RKO (cell line): ENCODE measurements around the gene LEMD2.
"Not testable (repeated sequence)": the region's sequence is repeated elsewhere in the genome, so short reads cannot be mapped to it uniquely, and the experiment has no call there.

Experiments used
- DNase-seq: peaks from one replicate; pipeline ENCODE4 v3.0.0-alpha.2; 2016; ENCODE audit warnings: low spot score

The LEMD2 gene

DNA sequence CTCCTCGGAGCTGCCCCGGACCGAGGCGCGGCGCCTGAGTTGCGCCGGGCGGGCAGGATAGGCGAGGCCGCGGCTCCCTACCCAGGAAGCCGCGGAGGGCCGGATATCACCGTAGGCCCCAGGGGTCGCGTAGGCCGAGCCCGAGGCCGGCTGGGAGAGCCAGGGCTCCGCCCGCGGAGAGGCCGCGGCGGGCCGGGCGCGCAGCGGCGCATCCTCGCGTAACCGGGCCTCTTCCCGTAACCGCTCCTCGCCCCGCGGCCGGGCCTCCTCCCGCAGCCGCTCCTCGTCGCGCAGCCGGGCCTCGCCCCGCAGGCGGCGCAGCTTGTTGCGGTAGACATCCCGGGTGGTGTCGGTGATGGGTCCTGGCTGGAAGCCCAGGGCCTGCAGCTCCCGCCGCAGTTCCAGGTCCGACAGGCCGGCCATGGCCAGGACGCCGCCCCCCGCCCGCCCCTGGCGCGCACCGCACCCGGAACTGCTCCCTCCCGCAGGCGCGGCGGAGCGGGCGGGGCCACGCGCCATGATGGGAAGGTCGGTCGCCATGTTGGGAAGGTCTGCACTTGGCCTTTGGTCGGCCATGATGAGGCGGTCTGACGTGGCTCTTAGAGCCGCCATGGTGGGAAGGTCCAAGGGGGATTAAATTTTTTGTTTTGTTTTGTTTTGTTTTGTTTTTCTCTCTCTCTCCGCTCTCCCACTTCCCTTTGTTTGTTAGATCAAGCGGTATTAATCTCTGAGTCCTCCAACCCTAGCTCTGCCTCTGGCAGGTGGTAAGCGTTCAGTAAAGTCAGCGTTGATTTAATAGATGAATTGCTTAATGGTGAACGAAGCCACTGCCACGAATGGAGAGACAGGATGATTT, at the start of gene LEMD2:
Gene LEMD2 (minus strand): TSS at position 437 of the 856 bp plus-strand sequence. CDS start 14 bp downstream, at position 423.
- peak; percentile 92 for DNase-seq

DNA sequence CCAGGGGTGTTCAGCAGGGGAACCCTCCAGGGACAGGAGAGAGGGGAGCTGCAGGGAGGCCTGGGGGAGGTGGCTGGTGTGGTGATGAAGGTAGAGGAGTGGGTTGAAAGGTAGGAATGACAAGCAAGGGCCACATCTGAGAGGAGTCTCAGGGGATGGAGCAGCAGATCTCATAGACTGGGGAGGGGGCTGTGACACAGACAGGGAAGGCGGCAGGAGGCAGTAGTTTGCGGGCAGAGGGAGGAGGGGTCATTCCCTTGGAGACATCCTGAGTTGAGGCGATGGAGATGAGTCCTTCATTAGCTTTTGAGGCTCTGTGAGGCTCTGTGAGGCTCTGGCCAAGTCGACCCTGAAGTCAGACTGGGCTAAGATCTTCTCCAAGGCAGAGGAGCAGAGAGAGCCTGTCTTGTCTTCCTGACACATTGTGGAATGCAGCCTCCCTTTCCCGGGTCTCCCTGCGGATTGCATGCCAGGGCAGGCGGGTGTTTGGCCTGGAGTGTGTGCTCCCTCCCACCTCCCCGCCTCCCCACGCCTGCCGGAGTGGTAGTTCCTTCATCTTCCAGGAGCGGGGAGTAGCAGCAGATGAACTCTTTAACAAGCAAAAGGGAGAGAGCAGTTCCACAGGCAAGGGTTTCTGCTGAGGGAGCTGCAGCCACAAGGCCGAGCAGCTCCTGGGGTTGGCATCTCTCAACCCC, 49.2 kb upstream of the LEMD2 start:
- no peak for DNase-seq

DNA sequence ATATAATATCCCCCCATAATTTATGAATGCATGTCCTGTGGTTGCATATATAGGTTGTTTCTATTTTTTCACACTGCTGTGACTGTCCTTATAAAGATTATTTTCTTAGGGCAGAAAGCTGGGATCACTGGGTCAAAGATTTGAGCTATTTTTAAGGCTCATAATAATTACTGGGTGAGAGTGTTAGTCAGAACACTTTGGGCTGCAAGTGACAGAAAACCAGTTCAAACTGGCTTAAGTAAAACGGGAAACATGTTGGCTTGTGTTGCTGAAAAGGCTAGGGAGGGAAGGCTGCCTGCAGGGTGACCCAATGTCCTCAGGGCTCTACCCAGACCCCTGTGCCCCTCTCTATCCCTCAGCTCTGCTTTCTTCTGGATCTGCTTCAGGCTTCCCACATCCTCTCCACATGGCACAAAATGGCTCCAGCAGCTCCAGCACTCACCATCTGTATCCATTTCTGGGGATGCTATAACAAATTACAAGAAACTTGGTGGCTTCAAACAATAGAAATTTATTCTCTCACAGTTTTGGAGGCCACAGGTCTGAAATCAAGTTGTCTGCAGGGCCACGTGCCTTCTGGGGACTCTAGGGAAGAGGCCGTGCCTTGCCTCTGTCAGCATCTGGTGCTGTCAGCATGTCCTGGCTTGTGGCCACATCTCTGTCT, 48.0 kb upstream of the LEMD2 start:
- no peak for DNase-seq

DNA sequence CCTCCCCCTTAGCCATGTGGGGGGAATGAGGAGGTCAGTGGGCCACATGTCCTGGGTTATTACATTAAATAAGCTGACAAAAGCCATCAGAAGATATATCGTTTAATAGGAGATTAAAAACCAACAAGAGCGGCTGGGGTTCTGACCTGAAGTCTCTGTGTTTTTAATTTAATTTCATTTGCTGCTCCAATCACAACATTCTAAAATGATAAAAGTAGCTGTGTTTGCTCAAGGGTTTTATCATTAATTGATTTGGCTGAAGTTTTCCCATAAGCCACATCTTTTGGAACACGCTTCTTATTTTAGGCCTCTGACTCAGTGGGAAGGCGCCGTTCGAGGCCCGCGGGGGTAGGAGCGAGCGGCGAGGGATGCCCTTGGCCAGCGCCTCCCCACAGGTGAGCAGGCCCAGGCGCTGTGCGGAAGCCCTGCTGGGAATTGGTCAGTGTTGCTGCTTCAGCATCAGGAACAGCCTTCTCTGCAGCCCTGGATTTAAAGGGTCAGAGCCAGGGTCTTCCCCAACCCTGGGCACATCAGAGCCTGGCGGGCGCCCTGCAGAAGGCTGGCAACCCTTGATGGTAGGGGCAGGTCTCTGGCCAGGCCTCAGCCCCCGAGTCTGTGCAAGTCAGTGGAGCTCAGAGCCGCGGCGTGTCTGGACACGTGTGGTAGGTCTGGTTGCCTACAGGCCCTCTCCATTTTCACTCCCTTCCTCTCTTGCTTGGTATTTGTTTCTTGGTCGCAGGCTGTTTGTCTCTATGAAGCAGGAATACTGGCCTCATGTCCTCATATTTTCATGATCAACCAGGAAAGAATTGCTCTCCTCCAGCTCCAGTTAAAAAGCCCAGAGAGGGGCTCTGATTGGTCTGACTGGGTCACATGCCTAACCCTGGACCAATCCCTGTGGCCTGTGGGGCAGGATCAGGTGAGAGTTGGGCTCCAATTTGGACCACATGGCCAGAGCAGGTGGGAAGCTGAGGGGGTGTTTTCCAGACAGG, 45.8 kb upstream of the LEMD2 start:
- DNase-seq: no peak

DNA sequence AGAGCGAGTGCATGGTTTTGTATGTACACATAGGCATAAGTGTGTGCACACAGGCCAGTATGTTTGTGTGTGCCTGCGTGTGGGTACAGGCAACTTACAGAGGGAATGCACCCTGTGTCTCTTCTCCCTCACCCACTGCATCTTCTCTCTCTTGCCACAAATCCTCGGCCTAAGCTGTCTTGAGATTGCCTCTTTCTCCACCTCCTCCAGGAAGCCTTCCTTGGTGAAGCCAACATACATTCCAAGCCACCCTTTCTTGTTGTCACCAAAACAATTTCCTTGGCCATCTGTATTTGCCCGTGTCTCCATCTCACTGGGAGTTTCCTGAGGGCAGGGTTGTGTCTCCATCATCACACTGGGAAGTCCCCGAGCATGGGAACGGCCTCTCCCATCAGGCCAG, 44.7 kb upstream of the LEMD2 start:
- DNase-seq: no peak

DNA sequence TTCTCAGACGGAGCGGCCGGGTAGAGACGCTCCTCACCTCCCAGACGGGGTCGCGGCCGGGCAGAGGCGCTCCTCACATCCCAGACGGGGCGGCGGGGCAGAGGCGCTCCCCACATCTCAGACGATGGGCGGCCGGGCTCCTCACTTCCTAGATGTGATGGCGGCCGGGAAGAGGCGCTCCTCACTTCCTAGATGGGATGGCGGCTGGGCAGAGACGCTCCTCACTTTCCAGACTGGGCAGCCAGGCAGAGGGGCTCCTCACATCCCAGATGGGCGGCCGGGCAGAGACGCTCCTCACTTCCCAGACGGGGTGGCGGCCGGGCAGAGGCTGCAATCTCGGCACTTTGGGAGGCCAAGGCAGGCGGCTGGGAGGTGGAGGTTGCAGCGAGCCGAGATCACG, 43.9 kb upstream of the LEMD2 start:
- not testable (repeated sequence) for DNase-seq

DNA sequence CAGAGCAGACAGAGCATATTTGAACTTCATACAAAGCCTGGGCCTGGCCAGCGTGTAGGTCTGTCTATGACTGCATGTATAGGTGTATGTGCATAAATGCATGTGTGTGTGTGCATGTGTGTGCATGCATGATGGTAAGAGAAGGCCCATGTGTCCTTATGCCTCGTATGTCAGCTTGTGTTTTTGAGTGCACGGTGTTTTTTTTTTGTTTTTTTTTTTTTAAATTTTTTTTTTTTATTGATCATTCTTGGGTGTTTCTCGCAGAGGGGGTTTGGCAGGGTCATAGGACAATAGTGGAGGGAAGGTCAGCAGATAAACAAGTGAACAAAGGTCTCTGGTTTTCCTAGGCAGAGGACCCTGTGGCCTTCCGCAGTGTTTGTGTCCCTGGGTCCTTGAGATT, 42.8 kb upstream of the LEMD2 start:
- not testable (repeated sequence) for DNase-seq

DNA sequence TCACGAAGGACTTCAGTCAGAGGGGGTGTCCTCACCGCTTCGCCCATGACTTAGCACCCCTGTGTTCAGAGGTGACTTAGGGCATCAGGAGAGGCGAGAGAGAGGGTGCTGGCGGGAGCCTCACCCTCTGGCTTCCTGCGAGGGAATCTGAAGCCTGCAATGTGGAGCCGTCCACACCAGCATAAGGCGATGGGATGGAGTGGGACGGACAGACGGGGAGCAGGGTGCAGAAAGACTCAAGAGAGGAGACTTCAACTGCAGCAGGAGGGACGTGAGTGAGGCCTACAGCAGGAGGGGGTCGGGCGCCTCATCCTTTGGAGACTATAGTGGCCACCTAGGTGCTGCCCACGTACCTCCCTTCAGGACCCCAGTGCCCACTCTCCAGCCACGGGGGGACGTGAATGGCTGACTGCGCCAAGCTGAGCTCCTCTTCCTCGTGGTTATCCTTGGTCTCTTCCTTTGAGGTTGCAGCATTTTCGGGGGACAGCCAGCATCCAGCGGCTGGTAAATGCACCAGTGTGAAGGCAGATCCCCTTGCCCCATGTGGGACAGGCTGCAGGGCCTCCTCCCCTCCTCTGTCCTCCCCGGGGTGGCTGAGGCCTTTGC, 41.8 kb upstream of the LEMD2 start:
- DNase-seq: no peak

DNA sequence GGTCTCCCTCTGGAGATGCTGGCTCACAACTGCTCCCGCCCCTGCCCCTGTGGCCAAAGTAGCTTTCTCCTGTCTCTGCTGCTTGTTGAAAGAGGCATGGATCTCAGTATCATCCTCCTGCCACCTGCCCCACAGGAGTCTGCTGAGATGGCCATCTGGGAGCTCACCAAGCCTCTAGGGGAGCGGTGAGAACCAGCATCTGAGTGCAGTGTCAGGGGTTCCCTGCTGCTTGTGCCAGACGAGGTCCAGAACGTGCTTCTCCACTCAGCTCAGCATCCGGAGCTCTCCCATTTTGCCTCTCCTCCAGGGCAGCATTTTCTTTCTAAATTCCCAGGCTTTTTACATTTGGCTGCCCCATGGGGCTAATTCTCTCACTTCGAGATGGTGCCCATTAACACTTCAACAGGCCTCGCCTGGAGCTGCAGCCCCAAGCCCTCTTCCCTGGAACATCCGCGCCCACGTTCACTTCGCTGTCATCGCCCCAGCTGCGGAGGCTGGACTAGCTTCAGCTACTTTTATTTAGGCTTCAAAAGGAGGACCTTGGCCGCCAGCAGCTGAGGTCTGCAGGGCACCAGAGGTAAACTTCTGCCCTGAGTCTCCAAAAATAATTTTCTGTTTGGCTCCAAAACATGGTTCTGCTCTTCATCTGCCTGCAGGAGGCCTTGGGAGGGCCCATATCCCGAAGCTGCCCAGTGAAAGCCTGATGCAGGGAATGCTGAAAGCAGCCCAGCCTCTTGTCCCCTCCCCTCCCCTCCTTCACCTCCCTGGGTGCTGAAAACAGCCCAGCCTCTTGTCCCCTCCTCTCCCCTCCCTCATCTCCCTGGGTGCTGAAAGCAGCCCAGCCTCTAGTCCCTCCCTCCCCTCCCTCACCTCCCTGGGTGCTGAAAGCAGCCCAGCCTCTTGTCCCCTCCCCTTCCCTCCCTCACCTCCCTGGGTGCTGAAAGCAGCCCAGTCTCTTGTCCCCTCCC, 40.1 kb upstream of the LEMD2 start:
- no peak for DNase-seq

DNA sequence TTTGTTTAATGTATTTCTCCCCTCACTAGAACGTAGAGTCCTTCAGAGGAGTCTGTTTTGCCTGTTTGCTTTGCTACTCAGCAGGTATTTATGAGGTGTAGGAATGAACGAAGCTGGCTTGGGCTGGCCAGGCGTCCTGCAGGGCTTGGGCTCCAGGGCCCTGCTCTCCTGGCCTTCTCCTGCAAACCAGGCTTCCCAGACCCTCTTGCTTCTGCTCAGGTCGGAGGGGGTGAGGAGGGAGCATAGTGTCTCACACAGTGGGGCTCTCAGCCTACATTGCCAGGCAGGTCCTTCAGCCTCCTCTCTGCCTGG, 39.5 kb upstream of the LEMD2 start:
- DNase-seq: no peak

DNA sequence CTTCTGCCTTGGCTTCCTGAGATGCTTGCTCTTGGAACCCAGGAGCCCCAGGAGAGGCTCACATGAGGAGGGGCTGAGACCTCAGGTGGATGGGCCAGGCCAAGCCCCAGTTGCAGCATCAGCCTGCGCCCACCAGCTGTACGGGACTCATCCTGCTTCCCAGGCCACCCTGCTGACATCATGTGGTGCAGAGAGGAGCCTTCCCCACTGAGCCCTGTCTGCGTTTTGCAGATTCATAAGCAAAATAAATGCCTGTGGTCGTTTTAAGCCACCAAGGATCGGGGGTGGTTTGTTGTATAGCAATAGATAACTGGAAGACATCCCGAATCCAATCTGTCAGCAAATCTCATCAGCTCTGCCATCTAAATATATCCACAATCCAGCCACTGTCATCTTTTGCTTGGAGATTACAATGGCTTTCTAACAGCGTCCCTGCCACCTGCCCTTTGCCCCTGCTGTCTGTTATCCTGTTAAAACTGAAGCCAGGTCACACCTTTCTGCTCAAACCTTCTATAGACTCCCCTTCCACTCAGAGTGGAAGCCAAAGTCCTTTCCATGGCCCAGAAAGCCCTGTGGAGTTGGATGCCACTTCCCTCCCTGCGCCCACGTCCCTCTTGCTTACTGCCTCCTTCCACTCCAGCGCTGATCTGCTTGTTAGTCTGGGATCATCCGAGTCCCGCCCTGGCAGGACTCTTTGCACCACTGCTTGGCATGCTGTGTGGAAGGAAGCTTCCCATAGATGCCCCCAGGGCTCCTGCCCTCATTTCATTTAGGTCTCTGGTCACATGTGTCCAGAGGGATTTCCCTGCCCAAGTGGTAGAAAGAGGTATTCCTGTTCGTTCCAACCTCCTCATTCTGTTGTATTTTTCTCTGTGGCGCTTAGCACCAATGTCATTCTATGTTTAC, 38.9 kb upstream of the LEMD2 start:
- no peak for DNase-seq

DNA sequence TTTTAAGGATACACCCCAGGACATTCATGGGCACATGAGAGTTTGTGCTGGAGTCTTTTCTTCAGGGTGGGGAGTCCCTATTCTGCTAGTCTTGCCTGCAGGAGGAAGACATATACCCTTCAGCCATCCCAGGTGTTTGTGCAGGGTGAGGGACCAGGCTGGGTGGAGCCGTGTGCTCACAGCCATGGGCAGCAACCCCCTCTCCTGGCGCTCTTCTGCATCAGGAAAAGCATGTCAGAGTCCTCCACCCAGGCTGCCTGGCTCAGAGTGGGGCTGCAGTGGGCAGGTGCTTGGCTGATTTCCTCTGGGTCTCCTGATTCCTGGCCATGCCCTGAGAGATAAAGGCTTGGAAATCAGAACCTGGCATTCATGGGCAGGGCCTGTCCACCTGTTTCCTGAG, 37.6 kb upstream of the LEMD2 start:
- DNase-seq: no peak

DNA sequence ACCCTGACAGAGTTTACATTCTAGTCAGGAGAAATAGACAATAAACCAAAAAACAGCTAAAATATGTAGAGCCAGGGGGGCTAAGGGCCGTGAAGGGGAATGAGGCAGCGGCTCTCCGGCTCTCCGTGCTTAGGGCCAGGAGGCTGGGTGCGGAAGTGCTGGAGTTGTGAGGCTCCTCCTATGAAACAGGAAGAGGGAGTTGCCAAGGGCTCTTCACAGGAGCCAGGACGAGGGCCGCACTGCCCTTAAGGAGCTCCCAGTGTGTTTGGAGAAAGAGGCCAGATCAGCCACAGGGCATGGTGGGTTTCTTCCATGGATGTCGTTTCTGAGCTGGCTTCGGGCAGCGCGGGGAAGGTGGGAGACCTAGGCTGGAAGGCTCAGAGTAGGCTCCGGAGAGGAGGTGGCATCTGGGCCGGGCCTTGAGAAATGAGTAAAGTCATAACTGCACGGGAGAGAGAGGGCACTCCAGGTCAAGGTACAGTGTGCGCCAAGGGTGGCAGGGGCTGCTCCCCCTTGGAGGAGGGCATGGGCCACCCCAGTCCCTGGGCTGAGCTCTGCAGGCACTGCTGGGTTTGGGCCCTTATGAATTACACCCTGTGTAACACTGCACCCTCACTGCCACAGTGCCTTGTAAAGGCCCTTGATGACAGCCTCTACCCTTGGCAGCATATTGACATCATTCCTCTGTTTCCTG, 35.7 kb upstream of the LEMD2 start:
- no peak for DNase-seq

DNA sequence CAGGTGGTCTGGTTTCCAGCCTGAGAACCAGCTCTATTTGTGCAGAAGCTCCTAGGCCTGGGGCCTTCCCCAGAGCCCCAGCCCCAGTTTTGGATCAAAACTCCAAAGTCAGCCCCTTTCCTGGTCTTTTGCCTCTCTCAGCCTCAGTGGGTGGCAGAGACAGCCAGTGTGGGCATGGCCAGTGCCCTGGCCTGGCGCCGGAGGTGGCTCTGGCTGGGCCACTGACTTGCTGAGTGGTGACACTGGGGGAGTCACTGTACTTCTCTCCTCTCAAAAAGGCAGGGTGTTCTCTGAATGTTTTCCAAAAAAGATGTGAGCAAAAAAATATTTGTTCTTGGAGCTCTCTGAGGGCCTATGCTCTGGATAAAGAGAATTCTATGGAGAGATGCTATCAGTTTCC, 34.9 kb upstream of the LEMD2 start:
- no peak for DNase-seq

DNA sequence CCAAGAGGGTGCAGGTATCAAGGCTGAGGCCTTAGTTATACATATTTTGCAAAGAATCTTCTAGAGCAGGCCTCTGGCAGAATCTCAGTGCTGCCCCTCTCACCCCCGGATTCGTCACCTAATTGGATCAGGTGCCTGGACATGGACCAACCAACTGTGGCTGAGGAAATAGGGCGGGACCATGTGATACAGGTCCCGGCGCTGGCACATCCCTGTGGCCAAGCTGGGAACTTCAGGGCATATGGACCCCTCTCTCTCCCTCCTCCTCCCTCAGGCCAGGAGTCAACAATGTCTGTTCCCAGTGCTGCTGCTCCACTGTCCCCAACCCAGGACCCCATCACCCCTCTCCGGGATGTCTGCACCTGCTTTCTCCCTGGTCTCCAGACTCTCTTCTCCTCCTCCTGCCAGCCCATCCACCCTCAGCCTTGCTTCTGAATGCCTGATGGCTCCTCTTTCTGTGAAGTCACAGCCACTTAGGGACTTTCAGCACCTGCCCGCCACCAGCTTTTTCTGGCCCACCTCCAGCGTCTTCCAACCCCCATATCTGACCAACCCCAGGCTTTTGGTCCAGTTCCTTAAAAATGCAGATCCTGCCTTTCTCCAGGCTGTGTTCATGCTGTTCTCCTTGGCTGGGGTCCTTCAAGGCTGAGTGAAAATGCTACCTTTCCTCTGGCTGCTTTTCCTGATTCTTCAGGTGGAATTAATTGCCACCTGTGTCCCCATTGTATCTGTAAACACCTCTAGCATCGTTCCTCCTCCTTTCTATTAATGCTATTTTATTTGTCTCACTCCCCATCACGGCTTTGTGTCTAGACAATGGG, 33.9 kb upstream of the LEMD2 start:
- DNase-seq: peak; percentile 55

DNA sequence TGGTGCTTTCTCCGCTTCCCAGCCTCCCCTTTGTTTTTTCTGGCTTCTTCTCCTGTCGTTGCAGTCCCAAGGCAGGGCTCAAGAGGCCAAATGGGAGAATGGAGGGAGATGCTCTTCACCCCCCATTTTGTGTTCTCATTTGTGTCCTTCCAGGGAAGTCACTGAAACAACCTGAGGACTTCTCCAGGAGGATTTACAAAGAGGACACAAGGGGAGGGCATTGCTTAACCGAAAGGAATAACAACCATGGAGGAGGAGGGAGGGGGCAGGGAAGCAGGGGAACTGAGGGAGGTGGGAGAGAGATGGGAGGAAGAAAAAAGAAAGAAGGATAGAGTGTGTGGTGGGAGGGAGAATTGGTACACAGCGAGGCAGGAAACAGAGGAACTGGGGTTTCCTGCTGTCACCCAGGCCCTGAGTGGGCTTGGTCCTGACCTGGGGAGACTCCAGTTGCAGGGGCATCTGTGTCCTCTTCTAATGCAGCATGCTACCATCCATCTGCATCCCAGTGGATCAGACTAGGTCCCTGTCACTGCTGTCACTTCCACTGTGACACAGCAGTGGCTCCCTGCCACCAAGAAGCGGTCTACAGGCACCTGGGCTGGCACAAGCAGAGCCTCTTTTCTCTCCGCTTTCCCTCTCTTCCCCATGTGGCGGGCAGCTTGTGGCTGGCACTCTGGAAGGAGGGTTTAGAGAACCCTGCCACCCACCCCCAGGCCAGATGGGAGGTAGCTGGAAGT, 32.0 kb upstream of the LEMD2 start:
- DNase-seq: no peak

DNA sequence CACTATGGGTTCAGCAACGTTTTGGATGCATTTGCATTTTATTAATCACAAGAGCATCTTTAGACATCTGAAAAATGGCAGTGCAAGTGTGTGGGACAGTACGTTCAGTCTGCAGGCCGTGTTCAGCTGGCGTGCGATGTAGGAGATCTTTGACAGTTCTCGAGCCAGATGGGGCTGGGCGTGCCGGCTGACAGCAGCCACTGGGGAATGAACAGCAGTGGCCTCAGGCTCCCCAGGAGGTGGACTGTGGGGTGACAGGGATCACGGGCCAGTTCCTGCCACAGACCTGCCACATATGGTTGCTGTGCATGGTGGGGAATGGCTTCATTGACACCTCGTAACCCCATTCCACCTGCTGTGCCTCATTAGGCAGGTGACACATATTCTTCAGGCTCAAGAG, 31.3 kb upstream of the LEMD2 start:
- DNase-seq: no peak
